AG04450 (cell line): ENCODE measurements around the gene CDK2. TPM values are rescaled to one million over a fixed set of nuclear protein-coding genes. Genes with fewer than 3 reads are reported as not detected.

Source experiments
- CTCF ChIA-PET: fragments of 300-600, 350-600 bp; formaldehyde crosslinking; extraction: SDS; loops from one replicate; lab custom pipeline; 2022; ENCODE audit warnings: antibody characterized with exemption, inconsistent platforms; lab: Charles Lee
- POLR2A ChIA-PET: fragments of 350-600 bp; formaldehyde crosslinking; extraction: SDS; loops from one replicate; lab custom pipeline; 2021; ENCODE audit warnings: antibody characterized with exemption, inconsistent platforms; lab: Yijun Ruan, JAX
- DNase-seq: peaks from one replicate; pipeline ENCODE4 v3.0.0-alpha.2; 2011; ENCODE audit warnings: low read depth, low spot score
- H3K27ac ChIP-seq: one replicate; pipeline ENCODE4 v1.5.1; 2012; ENCODE audit warnings: low read depth, low read length, control low read depth
- H3K27me3 ChIP-seq: one replicate; pipeline ENCODE4 v1.6.0; 2012; ENCODE audit warnings: low read length; ENCODE audit not compliant: control insufficient read depth, insufficient read depth
- H3K4me3 ChIP-seq: 2 replicates; pipeline ENCODE4 v1.5.1; 2011; ENCODE audit warnings: mild to moderate bottlenecking, low read depth, low read length, control low read depth
- H3K9me3 ChIP-seq: 2 replicates; pipeline ENCODE4 v1.5.1; 2012; ENCODE audit warnings: low read length; ENCODE audit not compliant: control insufficient read depth, insufficient read depth
- polyA plus RNA-seq: library from polyadenylated mRNA; depleted of rRNA; stranded (reverse); fragments of >200 nt; gene quantifications from 2 replicates; pipeline ENCODE4 v1.2.3, GENCODE V29; 2011
- TF ChIP-seq, protein P1 (sequence below): IDR thresholded peaks from 2 replicates; pipeline ENCODE4 v1.5.1; 2011; ENCODE audit warnings: low read depth, low read length, control low read depth, inconsistent platforms

CDK2 gene
- polyA plus RNA-seq, 1 experiment, result 30.6 TPM

GRCh38 chr12:55942577-55943136 is 24.0 kb upstream of the CDK2 start:
- Histone ChIP-seq H3K27me3 (no peaks in the 10 kb centered on the region), H3K9me3 (no peaks in the 10 kb centered on the region), H3K4me3 (no peak overlapping the region), H3K27ac (no peak overlapping the region)
- CTCF ChIA-PET, result interaction anchor here (0.6 to 0.7 kb wide), 2 partner anchors 12 to 54 kb away, joined by 4 to 6 read pairs; partner anchors contain the start of gene DGKA
- no peak for DNase-seq
- POLR2A ChIA-PET, result interaction anchor here (0.6 kb wide), 1 partner anchor 113 kb away, joined by 4 read pairs; the partner anchor contains the start of gene DNAJC14
- TF ChIP-seq, protein P1, sequence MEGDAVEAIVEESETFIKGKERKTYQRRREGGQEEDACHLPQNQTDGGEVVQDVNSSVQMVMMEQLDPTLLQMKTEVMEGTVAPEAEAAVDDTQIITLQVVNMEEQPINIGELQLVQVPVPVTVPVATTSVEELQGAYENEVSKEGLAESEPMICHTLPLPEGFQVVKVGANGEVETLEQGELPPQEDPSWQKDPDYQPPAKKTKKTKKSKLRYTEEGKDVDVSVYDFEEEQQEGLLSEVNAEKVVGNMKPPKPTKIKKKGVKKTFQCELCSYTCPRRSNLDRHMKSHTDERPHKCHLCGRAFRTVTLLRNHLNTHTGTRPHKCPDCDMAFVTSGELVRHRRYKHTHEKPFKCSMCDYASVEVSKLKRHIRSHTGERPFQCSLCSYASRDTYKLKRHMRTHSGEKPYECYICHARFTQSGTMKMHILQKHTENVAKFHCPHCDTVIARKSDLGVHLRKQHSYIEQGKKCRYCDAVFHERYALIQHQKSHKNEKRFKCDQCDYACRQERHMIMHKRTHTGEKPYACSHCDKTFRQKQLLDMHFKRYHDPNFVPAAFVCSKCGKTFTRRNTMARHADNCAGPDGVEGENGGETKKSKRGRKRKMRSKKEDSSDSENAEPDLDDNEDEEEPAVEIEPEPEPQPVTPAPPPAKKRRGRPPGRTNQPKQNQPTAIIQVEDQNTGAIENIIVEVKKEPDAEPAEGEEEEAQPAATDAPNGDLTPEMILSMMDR, result no peak

DNA sequence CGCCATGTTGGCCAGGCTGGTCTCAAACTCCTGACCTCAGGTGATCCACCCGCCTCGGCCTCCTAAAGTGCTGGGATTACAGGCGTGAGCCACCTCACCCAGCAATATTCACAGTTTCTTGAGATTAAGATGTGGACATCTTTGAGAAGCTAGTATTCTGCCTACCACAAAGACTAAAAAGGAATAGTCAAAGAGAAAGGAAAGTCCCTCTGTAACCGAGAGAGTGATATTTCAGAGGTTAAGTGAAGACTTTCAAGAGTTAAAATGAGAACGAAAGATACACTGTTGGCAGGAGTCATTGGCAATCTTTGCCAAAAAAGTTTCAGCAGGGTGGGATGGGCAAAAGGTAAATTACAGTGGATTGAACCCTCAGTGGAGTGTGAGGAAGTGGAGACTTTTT is 20.1 kb upstream of the CDK2 start:
- TF ChIP-seq, protein P1, result no peak
- no peak for DNase-seq
- Histone ChIP-seq H3K9me3 (no peaks in the 10 kb centered on the region), H3K27ac (no peak overlapping the region), H3K4me3 (no peak overlapping the region), H3K27me3 (no peaks in the 10 kb centered on the region)
- ChIA-PET POLR2A (no interaction called here), CTCF (interaction anchor here (0.7 to 3.5 kb wide), 3 partner anchors 13 to 208 kb away, joined by 4 to 11 read pairs (median 10); no protein-coding TSS in a partner anchor)

GRCh38 chr12:55955344-55955743 is 11.3 kb upstream of the CDK2 start:
- Histone ChIP-seq H3K4me3 (no peak overlapping the region), H3K27me3 (peaks cover 2% of the 10 kb centered on the region), H3K9me3 (no peaks in the 10 kb centered on the region), H3K27ac (no peak overlapping the region)
- TF ChIP-seq, protein P1, result no peak
- DNase-seq, result no peak
- ChIA-PET POLR2A (interaction anchor here (0.5 to 0.7 kb wide), 2 partner anchors 28 to 47 kb away, joined by 3 to 5 read pairs; partner anchors contain the start of gene PYM1), CTCF (interaction anchor here (0.6 to 2.2 kb wide), 5 partner anchors 15 to 235 kb away, joined by 3 to 5 read pairs (median 3); no protein-coding TSS in a partner anchor)

GRCh38 chr12:55955800-55956508 is 10.7 kb upstream of the CDK2 start:
- Histone ChIP-seq H3K27me3 (peaks cover 2% of the 10 kb centered on the region), H3K4me3 (no peak overlapping the region), H3K27ac (no peak overlapping the region), H3K9me3 (no peaks in the 10 kb centered on the region)
- CTCF ChIA-PET, result interaction anchor here (0.6 to 2.2 kb wide), 6 partner anchors 15 to 234 kb away, joined by 3 to 6 read pairs (median 4); no protein-coding TSS in a partner anchor
- no peak for DNase-seq
- POLR2A ChIA-PET, result interaction anchor here (0.5 to 0.7 kb wide), 2 partner anchors 28 to 48 kb away, joined by 3 to 5 read pairs; partner anchors contain the start of gene PYM1
- TF ChIP-seq, protein P1, result peak; percentile 57
